ENCODE data around the gene FAM83C.

GRCh38 chr20:35263532-35264341, 28.5 kb downstream of the FAM83C start:
- no peak for TF ChIP-seq EP300 (IDR thresholded peaks at IDR 0.05; ENCODE audit: borderline replicate concordance in 1 of 2, low read depth in 1 of 2, low read length in 1 of 2)
- no peak for TF ChIP-seq MAX (IDR thresholded peaks at IDR 0.05; ENCODE audit: low read depth)
- TF ChIP-seq USF2 (IDR thresholded peaks at IDR 0.05; ENCODE audit: borderline replicate concordance, low read depth, low read length), result no peak
- no peak for TF ChIP-seq GABPA (IDR thresholded peaks at IDR 0.05; ENCODE audit: low read depth)
- no peak for TF ChIP-seq CTCF (IDR thresholded peaks at IDR 0.05)
- no peak for TF ChIP-seq POLR2AphosphoS5 (IDR thresholded peaks at IDR 0.05; ENCODE audit: low read depth, low read length)
- no peak for TF ChIP-seq SMC3 (IDR thresholded peaks at IDR 0.05; ENCODE audit: low read depth, low read length)
- TF ChIP-seq RFX5 (IDR thresholded peaks at IDR 0.05; ENCODE audit: low read length), result no peak
- no peak for TF ChIP-seq FOXJ3 (CRISPR knock-in tag; IDR thresholded peaks at IDR 0.05)
- TF ChIP-seq JUND (IDR thresholded peaks at IDR 0.05), result no peak
- no peak for TF ChIP-seq REST (IDR thresholded peaks at IDR 0.05; ENCODE audit: low read depth, low read length)
- TF ChIP-seq PBX3 (IDR thresholded peaks at IDR 0.05), result no peak
- no peak for TF ChIP-seq FOSL2 (IDR thresholded peaks at IDR 0.05; ENCODE audit: borderline replicate concordance, low read depth)

All from SK-N-SH (cell line).